Thyroid gland (tissue), 4 donors: Measurements from ENCODE around the gene JADE3.

ENCODE experiments used
- CTCF ChIP-seq, 6 experiments: fragments of 200-600 bp in 3 of 6; fragments of 450-650 bp in 3 of 6; sonication (generic) in 3 of 6; IDR thresholded peaks; one replicate each; pipeline ENCODE4 v1.5.1; 2016 to 2019; ENCODE audit warnings: antibody characterized with exemption in 6 of 6, mild to moderate bottlenecking in 2 of 6, inconsistent platforms in 1 of 6, moderate library complexity in 1 of 6
- POLR2A ChIP-seq, 2 donors: fragments of 450-650 bp; IDR thresholded peaks; one replicate each; pipeline ENCODE4 v1.6.1; 2017; ENCODE audit warnings: antibody characterized with exemption in 2 of 2, mild to moderate bottlenecking in 2 of 2, moderate library complexity in 1 of 2

- TF ChIP-seq CTCF (IDR thresholded peaks at IDR 0.05): no peak
- no peak for TF ChIP-seq POLR2A (IDR thresholded peaks at IDR 0.05)
Measured at GRCh38 chrX:46992070-46992469, 79.8 kb downstream of the JADE3 start.
